HG03139 (cell line): ENCODE data around the gene CSF1R.
"Not testable (repeated sequence)": the region's sequence is repeated elsewhere in the genome, so short reads cannot be mapped to it uniquely, and the experiment has no call there.

Experiments used
- ATAC-seq: cut with Tn5 transposase; IDR thresholded peaks from one replicate; pipeline ENCODE4 v1.9.1; 2021; ENCODE audit not compliant: unreplicated experiment

Gene CSF1R

GRCh38 chr5:150056075-150056443 lies 30.3 kb downstream of the CSF1R start:
- ATAC-seq = no peak

- no peak for ATAC-seq
Observed at GRCh38 chr5:150055326-150056074, 30.9 kb downstream of the CSF1R start.

GRCh38 chr5:150054569-150054968 lies 31.8 kb downstream of the CSF1R start:
- ATAC-seq = no peak

GRCh38 chr5:150053713-150054392 lies 32.5 kb downstream of the CSF1R start:
- ATAC-seq = no peak

GRCh38 chr5:150052956-150053712 lies 33.2 kb downstream of the CSF1R start:
- no peak for ATAC-seq

- ATAC-seq = no peak
Observed at GRCh38 chr5:150052226-150052955, 34.0 kb downstream of the CSF1R start.

GRCh38 chr5:150051657-150052195 lies 34.6 kb downstream of the CSF1R start:
- ATAC-seq = no peak

- ATAC-seq = not testable (repeated sequence)
Observed at GRCh38 chr5:150050172-150050811, 36.1 kb downstream of the CSF1R start.

- ATAC-seq = no peak
Observed at GRCh38 chr5:150046031-150046430, 40.3 kb downstream of the CSF1R start.

- no peak for ATAC-seq
Observed at GRCh38 chr5:150045549-150045948, 40.8 kb downstream of the CSF1R start.

GRCh38 chr5:150044712-150045111 lies 41.6 kb downstream of the CSF1R start:
- no peak for ATAC-seq

- no peak for ATAC-seq
Observed at GRCh38 chr5:150044329-150044681, 42.0 kb downstream of the CSF1R start.

GRCh38 chr5:150043657-150044328 lies 42.6 kb downstream of the CSF1R start:
- no peak for ATAC-seq

GRCh38 chr5:150042459-150042858 lies 43.9 kb downstream of the CSF1R start:
- no peak for ATAC-seq

GRCh38 chr5:150038547-150038946 lies 47.8 kb downstream of the CSF1R start:
- no peak for ATAC-seq

- ATAC-seq = no peak
Observed at GRCh38 chr5:150036513-150036912, 49.8 kb downstream of the CSF1R start.

GRCh38 chr5:150035139-150035895 lies 51.0 kb downstream of the CSF1R start:
- ATAC-seq = peak; percentile 88

GRCh38 chr5:150034662-150035061 lies 51.7 kb downstream of the CSF1R start:
- ATAC-seq = no peak

GRCh38 chr5:150033334-150033733 lies 53.0 kb downstream of the CSF1R start:
- no peak for ATAC-seq
